Mesothelial cell of epicardium (in vitro differentiated cells): ENCODE results near the gene FCHO1. TPM values are rescaled to one million over a fixed set of nuclear protein-coding genes. Genes with fewer than 3 reads are reported as not detected.

Experiments
- DNase-seq, 2 experiments: peaks; one replicate each; pipeline ENCODE4 v3.0.0; 2021; ENCODE audit warnings: low spot score in 2 of 2; ENCODE audit not compliant: unreplicated experiment in 2 of 2
- H3K27ac Mint-ChIP-seq: 2 replicates; pipeline ENCODE4 v1.8.0; 2021; ENCODE audit warnings: mixed read lengths
- H3K27me3 Mint-ChIP-seq: 2 replicates; pipeline ENCODE4 v1.8.0; 2021; ENCODE audit warnings: low read depth, mixed read lengths
- H3K36me3 Mint-ChIP-seq: 2 replicates; pipeline ENCODE4 v1.8.0; 2021; ENCODE audit warnings: mixed read lengths
- H3K4me1 Mint-ChIP-seq: 2 replicates; pipeline ENCODE4 v1.8.0; 2021; ENCODE audit warnings: mixed read lengths
- H3K4me3 Mint-ChIP-seq: 2 replicates; pipeline ENCODE4 v1.8.0; 2021; ENCODE audit warnings: mild to moderate bottlenecking, moderate library complexity, mixed read lengths
- H3K9me3 Mint-ChIP-seq: 2 replicates; pipeline ENCODE4 v1.8.0; 2021; ENCODE audit warnings: mixed read lengths
- total RNA-seq: library from RNA; stranded (reverse); gene quantifications from 3 replicates; pipeline ENCODE4 v1.2.1, GENCODE V29; 2021
- TF ChIP-seq, protein P1 (sequence below): fragments of 200-600 bp; sonication (generic); IDR thresholded peaks from one replicate; pipeline ENCODE4 v1.5.0; 2021; ENCODE audit warnings: antibody characterized with exemption; ENCODE audit not compliant: unreplicated experiment

Gene FCHO1
- total RNA-seq, 1 donor from 2014 or later: 4.6 TPM

DNA sequence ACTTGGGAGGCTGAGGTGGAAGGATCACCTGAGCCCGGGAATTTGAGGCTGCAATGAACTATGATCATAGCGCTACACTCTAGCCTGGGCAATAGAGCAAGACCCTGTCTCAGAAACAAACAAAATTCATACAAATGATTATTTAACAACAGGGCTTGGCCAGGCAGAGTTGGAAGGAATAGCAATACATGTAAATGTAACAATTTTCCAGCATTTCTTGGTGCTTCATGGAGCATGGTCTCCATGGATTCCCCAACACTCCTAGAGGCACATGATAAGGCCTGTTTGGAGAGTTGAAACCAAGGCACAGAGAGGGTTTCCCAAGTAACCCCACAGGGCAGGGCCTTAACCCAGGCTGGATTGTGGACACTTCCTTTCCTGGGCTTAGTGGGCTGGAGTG is 59.8 kb downstream of the FCHO1 start:
- no peaks in the 10 kb centered on the region for H3K4me1 Mint-ChIP-seq
- peaks cover 21% of the 10 kb centered on the region for H3K27me3 Mint-ChIP-seq
- DNase-seq: no peak
- no peaks in the 10 kb centered on the region for H3K36me3 Mint-ChIP-seq
- no peaks in the 10 kb centered on the region for H3K9me3 Mint-ChIP-seq
- TF ChIP-seq, protein P1, sequence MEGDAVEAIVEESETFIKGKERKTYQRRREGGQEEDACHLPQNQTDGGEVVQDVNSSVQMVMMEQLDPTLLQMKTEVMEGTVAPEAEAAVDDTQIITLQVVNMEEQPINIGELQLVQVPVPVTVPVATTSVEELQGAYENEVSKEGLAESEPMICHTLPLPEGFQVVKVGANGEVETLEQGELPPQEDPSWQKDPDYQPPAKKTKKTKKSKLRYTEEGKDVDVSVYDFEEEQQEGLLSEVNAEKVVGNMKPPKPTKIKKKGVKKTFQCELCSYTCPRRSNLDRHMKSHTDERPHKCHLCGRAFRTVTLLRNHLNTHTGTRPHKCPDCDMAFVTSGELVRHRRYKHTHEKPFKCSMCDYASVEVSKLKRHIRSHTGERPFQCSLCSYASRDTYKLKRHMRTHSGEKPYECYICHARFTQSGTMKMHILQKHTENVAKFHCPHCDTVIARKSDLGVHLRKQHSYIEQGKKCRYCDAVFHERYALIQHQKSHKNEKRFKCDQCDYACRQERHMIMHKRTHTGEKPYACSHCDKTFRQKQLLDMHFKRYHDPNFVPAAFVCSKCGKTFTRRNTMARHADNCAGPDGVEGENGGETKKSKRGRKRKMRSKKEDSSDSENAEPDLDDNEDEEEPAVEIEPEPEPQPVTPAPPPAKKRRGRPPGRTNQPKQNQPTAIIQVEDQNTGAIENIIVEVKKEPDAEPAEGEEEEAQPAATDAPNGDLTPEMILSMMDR: no peak
- no peak overlapping the region for H3K27ac Mint-ChIP-seq
- no peak overlapping the region for H3K4me3 Mint-ChIP-seq

- Mint-ChIP-seq H3K27ac (no peak overlapping the region), H3K27me3 (peaks cover 21% of the 10 kb centered on the region), H3K9me3 (no peaks in the 10 kb centered on the region), H3K4me3 (no peak overlapping the region), H3K4me1 (no peaks in the 10 kb centered on the region), H3K36me3 (no peaks in the 10 kb centered on the region)
- no peak for DNase-seq
- TF ChIP-seq, protein P1: no peak
Observed at GRCh38 chr19:17811681-17812080, 60.4 kb downstream of the FCHO1 start.

DNA sequence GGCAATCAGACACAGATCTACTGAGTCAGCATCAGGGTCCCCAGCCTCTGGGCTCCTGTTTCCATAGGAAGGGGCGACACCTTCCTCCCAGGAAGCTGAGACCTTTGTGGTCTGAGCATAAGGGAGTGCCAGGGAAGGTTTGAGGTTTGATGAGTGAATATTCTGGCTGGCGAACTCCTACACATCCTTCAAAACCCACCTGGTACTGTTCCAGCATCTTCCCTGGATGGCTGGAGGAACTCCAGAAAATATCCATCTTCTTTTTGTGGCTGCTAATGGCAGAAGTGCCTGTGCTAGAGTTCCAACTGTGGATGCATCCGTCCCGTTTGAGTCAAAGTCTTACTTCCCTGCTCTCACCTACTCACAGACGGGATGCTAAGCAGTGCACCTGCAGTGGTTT is 60.8 kb downstream of the FCHO1 start:
- TF ChIP-seq, protein P1: no peak
- H3K4me3 Mint-ChIP-seq: no peak overlapping the region
- H3K36me3 Mint-ChIP-seq: no peaks in the 10 kb centered on the region
- no peak for DNase-seq
- H3K4me1 Mint-ChIP-seq: no peaks in the 10 kb centered on the region
- peaks cover 21% of the 10 kb centered on the region for H3K27me3 Mint-ChIP-seq
- no peaks in the 10 kb centered on the region for H3K9me3 Mint-ChIP-seq
- H3K27ac Mint-ChIP-seq: no peak overlapping the region

- Mint-ChIP-seq H3K4me1 (no peaks in the 10 kb centered on the region), H3K4me3 (no peak overlapping the region), H3K9me3 (no peaks in the 10 kb centered on the region), H3K27ac (no peak overlapping the region), H3K36me3 (no peaks in the 10 kb centered on the region), H3K27me3 (peaks cover under 1% of the 10 kb centered on the region)
- TF ChIP-seq, protein P1: no peak
- DNase-seq: no peak
Observed at GRCh38 chr19:17817668-17818363, 66.5 kb downstream of the FCHO1 start.

DNA sequence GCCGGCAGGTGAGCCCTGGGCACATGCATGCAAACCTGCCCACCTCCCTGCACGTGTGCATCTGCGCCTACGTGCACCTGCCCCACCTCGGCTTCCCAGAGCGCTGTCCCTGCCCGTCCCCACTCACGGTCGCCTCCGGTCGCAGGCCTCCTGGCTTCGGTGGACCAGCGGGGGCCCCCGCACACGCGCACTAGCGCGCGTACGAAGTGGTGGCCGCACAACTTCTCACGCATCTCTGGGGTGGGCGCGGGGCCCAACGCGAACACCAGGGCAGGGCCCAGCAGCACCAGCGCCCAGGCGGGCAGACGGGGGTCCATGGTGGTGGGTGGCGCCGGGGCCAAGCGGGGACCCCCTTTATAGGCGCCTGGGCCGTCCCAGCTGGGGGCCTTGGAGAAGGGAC is 69.9 kb downstream of the FCHO1 start, which contains the start of gene INSL3:
Gene INSL3 (minus strand): TSS at position 330 of the 400 bp plus-strand sequence. CDS start 13 bp downstream, at position 317.
- no peak within 1 kb of the TSS for H3K27ac Mint-ChIP-seq
- H3K27me3 Mint-ChIP-seq: peaks cover 9% of the 10 kb centered on the region
- no peak within 1 kb of the TSS for H3K4me3 Mint-ChIP-seq
- DNase-seq: no peak
- H3K9me3 Mint-ChIP-seq: no peaks in the 10 kb centered on the region
- no peaks in the 10 kb centered on the region for H3K36me3 Mint-ChIP-seq
- no peaks in the 10 kb centered on the region for H3K4me1 Mint-ChIP-seq
- TF ChIP-seq, protein P1: no peak
